Adipose tissue (tissue), 3 donors: ENCODE data around the gene STX12. TPM values are rescaled to one million over a fixed set of nuclear protein-coding genes. Genes with fewer than 3 reads are reported as not detected.
A peak's percentile ranks its signal among the peaks of the same experiment; 100 is the strongest.
"Not testable (repeated sequence)": the region's sequence is repeated elsewhere in the genome, so short reads cannot be mapped to it uniquely, and the experiment has no call there.

ENCODE experiments used
- H3K27ac ChIP-seq: one replicate; pipeline ENCODE4 v1.5.1; 2013; ENCODE audit warnings: low read depth, low read length
- WGBS, 3 donors: extraction: QIAGEN DNeasy Blood & Tissue Kit; methylation state at CpG; one replicate each; pipeline ENCODE4 v1.1.7; 2013; 5-methylcytosine and 5-hydroxymethylcytosine counted together
- polyA plus RNA-seq, 3 donors: library from polyadenylated mRNA; stranded (reverse); fragments of 200-250 nt; gene quantifications; one replicate each; pipeline ENCODE4 v1.2.3, GENCODE V29; 2013
- donor health status: healthy with polysubstance abuse.
- donor health status: Bipolar disorder and iron deficiency.
- donor health status: healthy.

STX12 gene
- polyA plus RNA-seq, 3 donors, result 14.5 to 52.0 (median 47.5) TPM

- H3K27ac ChIP-seq, result no peak overlapping the region
- WGBS, 3 donors, result 13 to 19% (median 16%) methylated on average over 18 of the region's 18 CpGs
These were observed 735 bp upstream of the STX12 start for GRCh38 chr1:27772036-27772931.

DNA sequence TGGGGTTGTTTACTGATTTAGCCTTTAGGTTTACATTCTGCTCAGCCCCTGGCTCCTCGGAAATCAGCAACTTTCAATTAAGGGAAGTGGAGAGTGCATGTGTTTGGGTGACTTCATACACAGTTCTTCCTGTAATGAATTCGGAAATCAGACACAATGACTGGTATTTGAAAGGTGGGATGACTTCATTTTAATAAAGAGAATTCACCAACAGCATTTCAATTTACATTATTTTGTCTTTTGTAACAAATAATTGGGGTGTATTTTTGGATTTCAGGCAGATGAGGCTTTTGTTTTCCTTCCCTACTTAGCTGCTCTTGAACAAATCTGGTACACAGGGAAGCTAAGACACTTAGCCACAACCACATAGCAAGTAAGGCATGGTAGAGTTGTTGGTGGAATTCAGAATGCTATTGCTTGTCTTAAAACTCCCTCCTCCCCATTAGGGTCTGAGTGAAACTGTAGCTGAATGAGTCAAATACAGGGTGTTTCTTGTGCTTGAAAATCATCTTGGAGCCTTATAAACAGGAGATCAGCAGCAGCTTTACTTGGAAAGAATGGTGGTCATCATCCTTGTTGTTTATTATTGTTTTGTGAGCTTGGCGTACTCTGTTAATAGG is 917 bp downstream of the STX12 start:
- H3K27ac ChIP-seq, result peak overlapping the region; percentile 92
- WGBS, 3 donors, result 26 to 29% (median 27%) methylated on average over 3 of the region's 3 CpGs

- H3K27ac ChIP-seq, result no peak overlapping the region
- WGBS, 3 donors, result 76 to 82% (median 80%) methylated on average over 2 of the region's 2 CpGs
These were observed 1.6 kb downstream of the STX12 start for GRCh38 chr1:27774654-27775053.

DNA sequence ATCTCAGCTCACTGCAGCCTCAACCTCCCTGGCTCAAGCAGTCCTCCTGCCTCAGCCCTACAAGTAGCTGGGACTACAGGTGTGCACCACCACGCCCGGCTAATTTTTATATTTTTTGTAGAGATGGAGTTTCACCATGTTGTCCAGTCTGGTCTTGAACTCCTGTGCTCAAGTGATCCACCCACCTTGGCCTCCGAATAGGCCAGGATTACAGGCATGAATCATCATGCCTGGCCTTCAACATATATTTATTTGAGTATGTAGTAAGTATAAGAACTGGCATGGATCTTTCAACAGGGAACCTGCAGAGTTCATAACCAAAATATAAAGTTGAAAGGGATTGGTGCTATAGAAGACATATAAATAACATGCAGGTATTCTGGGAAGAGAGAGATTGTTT is 2.3 kb downstream of the STX12 start:
- whole genome bisulfite sequencing, 3 donors, result 78 to 83% (median 82%) methylated on average over 3 of the region's 3 CpGs
- H3K27ac ChIP-seq, result not testable (repeated sequence)

GRCh38 chr1:27776276-27776675 is 3.3 kb downstream of the STX12 start:
- H3K27ac ChIP-seq, result not testable (repeated sequence)

- 76 to 92% (median 90%) methylated on average over 3 of the region's 3 CpGs for WGBS, 3 donors
- H3K27ac ChIP-seq, result no peak overlapping the region
These were observed 5.0 kb downstream of the STX12 start for GRCh38 chr1:27778056-27778455.

DNA sequence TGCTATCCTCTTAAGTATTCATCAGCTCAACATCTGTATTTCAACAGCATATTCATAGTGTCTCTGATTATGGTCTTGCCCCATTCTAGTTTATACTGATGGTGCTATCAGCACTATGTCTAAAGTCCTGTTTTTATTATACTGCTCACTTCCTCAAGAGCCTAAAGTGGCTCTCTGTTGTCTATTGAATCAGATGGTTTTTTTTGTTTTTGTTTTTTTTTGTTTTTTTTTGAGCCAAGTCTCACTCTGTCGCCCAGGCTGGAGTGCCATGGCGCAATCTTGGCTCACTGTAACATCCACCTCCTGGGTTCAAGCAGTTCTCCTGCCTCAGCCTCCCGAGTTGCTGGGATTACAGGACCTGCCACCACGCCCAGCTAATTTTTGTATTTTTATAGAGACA is 6.1 kb downstream of the STX12 start:
- no peak overlapping the region for H3K27ac ChIP-seq
- WGBS, 3 donors, result 77 to 94% (median 77%) methylated on average over 4 of the region's 4 CpGs

- H3K27ac ChIP-seq, result no peak overlapping the region
- WGBS, 3 donors, result 89 to 95% (median 92%) methylated on average over 3 of the region's 3 CpGs
These were observed 9.9 kb downstream of the STX12 start for GRCh38 chr1:27782950-27783349.

GRCh38 chr1:27784700-27785099 is 11.7 kb downstream of the STX12 start:
- no peak overlapping the region for H3K27ac ChIP-seq
- 97 to 100% (median 98%) methylated on average over 1 of the region's 1 CpG for WGBS, 3 donors

DNA sequence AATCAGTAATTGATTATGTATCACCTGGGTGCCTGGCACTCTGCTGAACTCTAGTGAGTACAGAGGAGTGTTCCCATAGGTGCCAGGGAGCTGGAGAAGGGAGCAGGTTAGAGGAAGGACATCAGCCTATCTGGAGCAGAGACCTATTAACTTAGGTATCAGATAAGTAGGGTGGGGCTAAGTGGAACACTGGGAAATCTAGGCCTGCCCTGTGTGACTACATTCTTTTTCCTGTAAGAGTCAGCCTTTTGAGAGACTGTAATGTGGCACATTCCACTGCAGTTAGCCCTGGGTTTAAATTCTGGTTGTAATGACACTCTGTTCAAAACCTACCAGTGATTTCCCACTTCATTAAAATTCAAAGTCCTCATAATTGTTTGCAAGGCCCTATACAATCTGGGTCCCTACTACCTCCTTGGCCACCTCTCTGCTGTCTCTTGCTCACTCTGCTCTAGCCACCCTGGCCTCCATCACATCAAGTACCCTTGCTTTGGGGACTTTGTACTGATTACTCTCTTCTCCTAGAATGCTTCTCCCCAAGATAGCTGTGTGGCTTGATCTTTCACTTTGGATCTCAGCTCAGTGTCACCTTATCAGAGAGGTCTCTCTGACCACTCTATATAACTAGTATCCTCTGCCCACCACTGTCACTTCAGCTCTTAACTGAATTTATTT is 12.9 kb downstream of the STX12 start:
- no peak overlapping the region for H3K27ac ChIP-seq

DNA sequence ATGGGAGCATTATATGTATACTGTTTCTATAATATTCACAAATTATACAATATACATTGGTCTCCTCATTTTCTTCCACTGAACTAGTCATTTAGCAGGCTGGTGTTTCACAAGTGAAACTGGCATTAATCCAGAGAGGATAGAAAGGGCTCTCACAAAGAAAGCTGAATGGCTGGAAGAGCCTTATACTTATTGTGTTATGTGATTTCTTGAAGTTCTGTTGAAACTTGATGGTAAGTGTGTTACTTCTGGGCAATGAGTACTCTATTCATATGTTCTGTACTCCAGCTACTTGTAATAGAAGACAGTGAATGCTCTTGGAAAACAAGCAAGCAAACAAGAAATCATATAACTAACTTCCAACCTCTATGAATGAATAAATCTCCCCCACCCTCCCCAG is 14.9 kb downstream of the STX12 start:
- H3K27ac ChIP-seq, result no peak overlapping the region

DNA sequence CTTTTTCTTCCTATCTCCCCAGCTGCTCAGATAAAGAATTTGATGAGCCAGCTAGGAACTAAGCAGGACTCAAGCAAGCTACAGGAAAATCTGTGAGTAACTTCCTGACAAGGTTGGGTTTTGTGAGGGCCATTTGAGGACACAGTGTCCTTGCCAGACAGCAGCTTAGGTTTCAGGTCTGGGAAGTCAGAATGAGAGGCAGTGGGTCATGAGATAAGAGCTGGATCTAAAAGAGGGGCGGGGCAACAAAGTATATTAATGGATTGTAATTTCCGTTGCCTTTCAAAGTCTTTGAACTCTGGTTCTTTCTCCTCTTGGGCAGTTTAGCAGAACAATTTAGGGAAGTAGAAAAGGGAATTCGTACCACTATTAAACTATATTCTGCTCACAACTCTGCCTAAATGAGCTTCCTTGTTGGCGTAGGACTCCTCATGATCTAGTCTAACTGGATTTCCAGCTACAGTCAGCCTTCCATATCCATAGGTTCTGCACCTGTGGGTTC is 16.6 kb downstream of the STX12 start:
- no peak overlapping the region for H3K27ac ChIP-seq
- 31 to 57% (median 34%) methylated on average over 4 of the region's 4 CpGs for WGBS, 3 donors

DNA sequence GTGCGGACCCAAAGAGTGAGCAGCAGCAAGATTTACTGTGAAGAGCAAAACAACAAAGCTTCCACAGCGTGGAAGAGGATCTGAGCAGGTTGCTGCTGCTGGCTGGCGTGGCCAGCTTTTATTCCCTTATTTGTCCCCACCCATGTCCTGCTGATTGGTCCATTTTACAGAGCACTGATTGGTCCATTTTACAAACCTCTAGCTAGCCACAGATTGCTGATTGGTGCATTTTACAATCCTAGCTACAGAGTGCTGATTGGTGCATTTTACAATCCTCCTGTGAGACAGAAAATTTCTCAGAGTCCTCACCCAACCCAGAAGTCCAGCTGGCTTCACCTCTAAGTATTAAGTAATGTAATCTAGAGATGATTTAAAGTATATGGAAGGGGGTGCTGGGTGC is 17.3 kb downstream of the STX12 start:
- not testable (repeated sequence) for H3K27ac ChIP-seq
- 94 to 98% (median 97%) methylated on average over 3 of the region's 3 CpGs for WGBS, 3 donors

GRCh38 chr1:27795601-27796000 is 22.6 kb downstream of the STX12 start:
- 59 to 83% (median 60%) methylated on average over 1 of the region's 1 CpG for WGBS, 3 donors
- no peak overlapping the region for H3K27ac ChIP-seq

- no peak overlapping the region for H3K27ac ChIP-seq
- WGBS, 3 donors, result 90 to 91% (median 90%) methylated on average over 5 of the region's 5 CpGs
These were observed 31.8 kb downstream of the STX12 start for GRCh38 chr1:27804791-27805190.

- WGBS, 3 donors, result 90 to 94% (median 93%) methylated on average over 7 of the region's 7 CpGs
- H3K27ac ChIP-seq, result no peak overlapping the region
These were observed 33.7 kb downstream of the STX12 start for GRCh38 chr1:27806758-27807157.

GRCh38 chr1:27807385-27807784 is 34.4 kb downstream of the STX12 start:
- no peak overlapping the region for H3K27ac ChIP-seq
- WGBS, 3 donors, result 64 to 80% (median 74%) methylated on average over 2 of the region's 2 CpGs

GRCh38 chr1:27808131-27808530 is 35.1 kb downstream of the STX12 start:
- WGBS, 3 donors, result 96 to 100% (median 96%) methylated on average over 3 of the region's 3 CpGs
- H3K27ac ChIP-seq, result not testable (repeated sequence)

DNA sequence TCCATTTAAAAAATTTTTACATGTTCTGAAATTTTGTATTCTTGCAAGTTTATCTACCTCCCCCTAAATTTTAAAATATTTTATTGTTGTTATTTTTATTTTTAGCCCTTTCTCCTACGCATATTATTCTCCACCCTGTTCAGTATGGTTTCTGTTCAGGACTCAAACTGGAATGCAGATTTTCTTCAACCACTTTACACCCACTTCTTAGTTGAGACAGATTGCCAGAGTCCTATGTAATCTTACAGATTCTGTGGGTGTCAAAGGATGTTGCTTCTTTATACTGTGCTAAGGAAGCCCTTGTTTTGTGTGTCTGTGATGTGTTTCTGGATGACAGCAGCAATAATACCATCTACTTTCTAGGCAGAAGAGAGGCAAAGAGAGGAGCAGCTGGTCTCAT is 36.9 kb downstream of the STX12 start:
- H3K27ac ChIP-seq, result no peak overlapping the region
- 91 to 93% (median 92%) methylated on average over 1 of the region's 1 CpG for WGBS, 3 donors
